GM21423 (cell line): ENCODE results near the gene GDF2.

Source experiments
- ATAC-seq: cut with Tn5 transposase; IDR thresholded peaks from one replicate; pipeline ENCODE4 v1.9.1; 2021; ENCODE audit warnings: mild to moderate bottlenecking, moderate library complexity; ENCODE audit not compliant: unreplicated experiment

GDF2 gene

DNA sequence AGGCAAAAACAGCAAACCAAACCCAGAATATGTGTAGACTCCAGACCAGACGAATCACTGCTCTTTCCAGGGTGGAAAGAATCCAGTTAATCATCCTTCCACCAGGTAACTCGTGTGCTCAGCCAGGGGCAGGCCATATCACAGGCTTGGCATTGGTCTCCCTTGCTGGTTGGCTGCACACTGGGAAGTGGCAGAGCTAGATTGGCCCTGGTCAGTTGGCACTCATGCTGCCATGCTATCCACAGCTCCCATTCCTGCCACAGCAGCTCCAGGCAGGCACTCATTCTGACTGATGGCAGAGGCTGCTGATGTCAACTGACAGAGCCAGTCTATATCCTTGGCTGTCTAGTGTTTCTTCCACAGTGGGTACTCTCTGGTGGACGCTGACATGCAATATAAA, 31.9 kb upstream of the GDF2 start:
- no peak for ATAC-seq

DNA sequence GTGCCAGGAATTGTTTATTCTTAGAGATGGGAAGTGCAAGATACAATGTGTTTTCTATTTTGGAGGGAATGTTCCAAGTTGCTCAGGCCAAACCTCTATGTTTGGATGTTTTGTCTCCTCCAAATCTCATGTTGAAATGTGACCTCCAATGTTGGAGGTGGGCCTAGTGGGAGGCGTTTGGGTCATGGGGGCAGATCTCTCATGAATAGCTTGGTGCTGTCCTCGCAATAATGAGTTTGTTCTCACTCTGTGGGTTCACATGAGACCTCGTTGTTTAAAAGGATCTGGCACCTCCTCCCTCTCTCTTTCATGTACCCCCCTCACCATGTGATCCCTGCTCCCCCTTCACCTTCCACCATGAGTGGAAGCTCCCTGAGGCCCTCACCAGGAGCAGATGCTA, 30.6 kb upstream of the GDF2 start:
- ATAC-seq = no peak

DNA sequence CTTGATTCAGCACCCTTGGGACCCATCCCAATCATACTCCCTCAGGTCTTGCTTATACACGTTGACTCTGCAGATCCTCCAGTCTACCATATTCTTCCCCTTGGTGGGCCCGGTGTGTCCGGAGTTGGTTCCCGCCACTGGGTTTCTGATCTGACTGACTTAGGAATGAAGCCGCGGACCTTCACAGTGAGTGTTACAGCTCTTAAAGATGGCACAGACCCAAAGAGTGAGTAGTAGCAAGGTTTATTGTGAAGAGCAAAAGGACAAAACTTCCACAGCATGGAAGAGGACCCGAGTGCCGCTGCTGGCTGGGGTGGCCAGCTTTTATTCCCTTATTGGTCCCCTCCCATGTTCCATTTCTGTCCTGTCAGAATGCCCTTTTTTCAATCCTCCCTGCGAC, 28.2 kb upstream of the GDF2 start:
- no peak for ATAC-seq

DNA sequence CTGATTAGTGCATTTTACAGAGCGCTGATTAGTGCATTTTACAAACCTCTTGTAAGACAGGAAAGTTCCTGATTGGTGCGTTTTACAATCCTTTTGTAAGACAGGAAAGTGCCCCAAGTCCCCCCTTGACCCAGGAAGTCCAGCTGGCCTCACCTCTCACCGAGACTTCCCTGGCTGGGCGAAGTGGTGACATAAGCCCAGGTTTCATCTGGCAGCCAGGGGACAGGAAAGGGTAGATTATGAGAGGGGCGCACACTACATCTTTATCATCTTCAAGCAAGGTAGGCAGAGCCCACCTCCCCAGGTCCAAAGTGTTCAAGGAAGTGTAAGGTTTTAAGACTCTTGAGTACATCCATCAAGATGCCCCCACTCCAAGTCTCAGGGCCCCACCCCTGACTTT, 27.8 kb upstream of the GDF2 start:
- no peak for ATAC-seq

DNA sequence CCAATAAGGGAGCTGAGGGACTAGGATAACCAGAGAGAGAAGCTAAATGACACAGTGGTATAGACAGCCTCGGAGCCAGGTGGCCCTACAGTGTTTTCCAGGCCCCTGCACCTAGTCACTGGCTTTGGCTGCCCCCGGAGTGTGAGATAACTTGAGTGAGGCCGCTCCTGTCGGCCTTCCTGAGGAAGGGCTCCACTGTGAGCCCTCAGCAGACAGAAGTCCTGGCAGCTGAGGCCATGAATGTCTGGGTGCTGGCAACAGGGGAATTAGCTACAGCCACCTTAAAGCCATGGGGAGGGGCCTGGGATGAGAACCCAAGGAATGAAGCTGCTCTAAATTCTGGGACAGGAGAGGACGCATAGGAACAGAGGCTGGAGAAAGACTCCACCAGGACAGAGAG, 26.8 kb upstream of the GDF2 start:
- ATAC-seq = no peak

DNA sequence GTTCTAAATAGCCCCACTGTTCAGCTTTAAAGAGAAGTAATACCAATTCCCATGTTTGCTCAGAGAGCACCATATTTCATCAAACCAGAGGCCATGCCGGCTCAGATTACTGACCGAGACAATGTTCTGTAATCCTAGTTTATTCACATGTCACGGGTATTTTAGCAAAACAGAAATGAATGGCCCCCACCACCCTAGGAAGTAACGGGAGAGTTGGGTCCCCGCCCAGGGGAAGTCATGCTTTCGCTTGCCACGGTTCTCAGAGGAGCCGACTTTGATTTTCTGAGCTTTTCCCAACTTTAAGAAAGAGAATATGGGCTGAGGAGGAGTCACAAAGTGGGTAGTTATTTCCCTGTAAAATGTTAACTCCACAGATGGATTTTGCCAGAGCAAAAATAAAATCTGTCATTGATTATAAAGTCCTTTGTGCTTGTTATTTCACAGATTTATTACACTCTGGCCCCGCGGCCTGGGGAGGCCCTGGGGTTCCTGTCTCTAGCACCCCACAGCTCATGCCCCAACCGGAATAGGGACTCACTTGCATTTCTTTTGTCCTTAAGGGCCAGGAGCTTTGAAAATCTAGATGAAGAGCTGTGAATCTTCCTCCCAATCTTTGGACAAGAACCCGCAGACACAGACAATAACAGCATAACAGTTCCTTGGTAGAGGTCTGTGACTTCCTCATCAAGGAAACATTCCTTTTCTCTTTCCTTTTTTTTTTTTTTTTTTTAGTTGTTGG, 25.9 kb upstream of the GDF2 start:
- ATAC-seq = no peak

DNA sequence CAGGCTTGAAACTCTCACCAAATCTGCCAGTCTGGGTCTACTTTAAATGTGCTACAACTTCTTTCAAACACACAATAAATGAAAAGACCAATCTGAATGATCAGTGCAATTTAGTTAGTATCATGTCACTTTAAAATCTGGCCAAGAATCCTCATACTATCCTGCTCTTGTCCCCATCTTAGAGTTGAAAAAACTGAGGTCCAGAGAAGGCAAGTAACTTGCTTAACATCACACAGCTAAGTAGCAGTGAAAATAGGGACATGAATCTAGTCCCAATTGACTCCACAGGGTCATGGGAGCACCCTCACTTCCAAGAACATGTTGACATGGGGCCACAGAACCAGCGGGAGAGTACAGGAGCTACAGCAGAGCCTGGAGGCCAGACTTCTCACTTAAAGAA, 25.3 kb upstream of the GDF2 start:
- no peak for ATAC-seq

DNA sequence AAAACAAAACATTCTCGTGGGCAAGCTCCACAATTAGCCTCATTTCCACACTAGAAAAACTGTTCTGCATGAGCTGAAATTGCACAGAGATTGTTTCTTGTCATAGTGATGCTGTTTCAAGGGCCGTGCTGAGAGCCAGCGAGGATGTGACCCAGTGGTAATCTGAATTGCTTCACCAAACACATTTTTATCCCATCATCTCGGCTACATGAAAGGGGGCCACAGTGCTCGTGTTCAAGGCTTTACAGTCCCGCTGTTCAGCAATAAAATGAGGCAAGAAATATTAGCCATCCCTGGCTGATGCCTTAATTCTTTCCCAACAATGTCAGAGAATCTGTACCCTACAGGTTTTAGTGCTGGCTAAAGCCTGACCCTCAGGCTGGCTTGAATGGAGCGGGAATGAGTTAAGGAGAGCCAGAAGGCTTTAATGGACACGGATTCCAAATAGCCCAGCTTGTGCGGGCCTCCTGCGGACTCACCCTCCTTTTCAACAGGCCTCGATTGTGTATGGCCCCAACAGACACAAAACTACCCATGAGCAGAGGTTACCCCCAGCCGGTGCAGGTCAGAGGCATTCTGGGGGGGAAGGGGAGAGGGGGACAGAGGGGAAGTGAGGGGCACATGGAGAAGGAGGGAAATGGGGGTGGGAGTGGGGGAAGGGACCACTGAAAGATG, 24.3 kb upstream of the GDF2 start:
- ATAC-seq = no peak

DNA sequence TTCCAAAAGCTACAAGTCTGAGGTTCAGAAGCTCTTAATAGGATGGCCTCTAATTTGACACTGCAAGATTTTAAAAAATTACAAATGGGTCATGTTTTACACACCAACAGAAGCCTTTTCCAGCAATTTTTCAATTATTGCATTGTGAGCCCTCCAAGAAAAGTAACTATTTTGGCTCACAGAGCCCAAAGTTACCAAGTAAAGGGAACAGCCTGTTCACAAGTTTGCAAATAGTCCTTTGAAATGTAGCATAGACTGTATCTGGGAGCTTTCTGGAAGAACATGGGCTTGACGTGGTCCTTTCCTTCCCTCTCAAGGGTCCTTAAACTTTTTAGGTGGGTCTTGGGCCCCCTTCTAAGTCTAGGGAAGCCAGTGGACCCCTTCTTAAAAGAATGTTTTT, 23.5 kb upstream of the GDF2 start:
- ATAC-seq = no peak

DNA sequence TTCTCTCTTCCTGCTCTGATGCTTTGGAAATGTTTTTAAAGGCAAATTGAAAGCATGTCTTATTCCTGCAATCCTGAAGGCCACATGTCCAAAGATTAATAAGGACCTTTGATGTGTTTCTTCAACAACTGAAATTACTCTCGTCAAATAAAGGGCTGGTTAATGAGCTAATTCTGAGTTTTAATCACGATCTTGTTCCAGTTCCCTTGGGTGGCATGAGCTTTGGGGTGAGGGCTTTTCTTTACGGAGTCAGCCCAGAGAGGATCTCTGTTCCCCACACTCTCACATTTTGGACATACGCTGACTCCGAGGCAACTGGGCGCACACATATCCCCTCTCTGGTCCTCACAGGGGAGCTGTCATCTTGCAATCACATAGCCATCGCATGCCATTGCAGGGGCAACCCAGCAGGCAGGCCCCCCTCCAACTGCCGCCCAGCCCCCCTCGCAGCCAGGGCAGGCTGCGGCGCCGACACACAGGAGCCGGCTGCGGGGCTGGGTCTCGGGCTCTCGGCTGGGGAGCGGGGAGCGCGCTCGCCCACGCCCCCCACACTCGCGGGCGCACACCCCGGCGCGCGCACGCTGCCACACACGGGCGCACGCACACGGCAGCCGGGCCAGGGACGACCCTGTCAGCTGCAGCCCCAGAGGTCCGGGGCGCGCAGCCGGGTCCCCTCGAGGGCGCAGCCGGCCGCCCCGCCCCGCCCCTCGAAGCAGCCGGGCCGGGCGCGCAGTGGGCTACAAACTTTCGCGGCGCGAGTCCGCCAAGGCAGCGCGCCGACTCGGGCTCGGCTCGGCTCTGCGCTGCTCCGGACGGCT, 22.4 kb upstream of the GDF2 start, which contains the start of gene GDF10:
TSS of gene GDF10 (plus strand) at position 587 of the 818 bp plus-strand sequence. CDS start 455 bp downstream, outside the sequence.
- ATAC-seq = no peak

DNA sequence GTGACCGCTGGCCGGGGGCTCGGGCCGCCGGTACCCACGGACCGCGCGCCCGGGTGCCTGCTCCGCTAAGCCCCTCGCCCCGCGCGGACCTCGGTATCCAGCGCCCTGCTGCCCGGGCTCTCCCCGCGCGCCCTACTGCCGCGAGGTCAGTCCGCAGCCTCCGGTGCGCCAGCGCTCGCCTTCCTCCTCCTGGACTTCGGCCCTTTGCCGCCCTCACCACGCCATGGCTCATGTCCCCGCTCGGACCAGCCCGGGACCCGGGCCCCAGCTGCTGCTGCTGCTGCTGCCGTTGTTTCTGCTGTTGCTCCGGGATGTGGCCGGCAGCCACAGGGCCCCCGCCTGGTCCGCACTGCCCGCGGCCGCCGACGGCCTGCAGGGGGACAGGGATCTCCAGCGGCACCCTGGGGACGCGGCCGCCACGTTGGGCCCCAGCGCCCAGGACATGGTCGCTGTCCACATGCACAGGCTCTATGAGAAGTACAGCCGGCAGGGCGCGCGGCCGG, 21.8 kb upstream of the GDF2 start:
- no peak for ATAC-seq

DNA sequence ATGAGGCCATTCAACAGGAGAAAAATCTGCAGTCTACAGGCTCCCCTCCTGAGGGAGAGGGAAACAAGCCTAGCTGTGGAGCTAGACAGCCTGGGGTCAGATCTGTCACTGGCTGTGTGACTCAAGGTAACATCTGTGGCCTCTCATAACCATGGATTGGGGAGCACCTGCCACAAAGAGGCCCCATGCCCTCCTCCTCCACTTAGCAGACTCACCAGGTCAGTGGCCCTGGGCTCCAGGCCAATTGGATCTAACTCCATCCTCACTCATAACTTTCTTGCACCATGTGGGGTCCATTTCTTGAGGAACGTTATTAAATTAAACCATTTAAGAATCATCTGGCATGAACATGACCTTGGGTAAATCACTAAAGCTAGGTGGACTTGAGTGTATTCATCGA, 20.4 kb upstream of the GDF2 start:
- no peak for ATAC-seq

DNA sequence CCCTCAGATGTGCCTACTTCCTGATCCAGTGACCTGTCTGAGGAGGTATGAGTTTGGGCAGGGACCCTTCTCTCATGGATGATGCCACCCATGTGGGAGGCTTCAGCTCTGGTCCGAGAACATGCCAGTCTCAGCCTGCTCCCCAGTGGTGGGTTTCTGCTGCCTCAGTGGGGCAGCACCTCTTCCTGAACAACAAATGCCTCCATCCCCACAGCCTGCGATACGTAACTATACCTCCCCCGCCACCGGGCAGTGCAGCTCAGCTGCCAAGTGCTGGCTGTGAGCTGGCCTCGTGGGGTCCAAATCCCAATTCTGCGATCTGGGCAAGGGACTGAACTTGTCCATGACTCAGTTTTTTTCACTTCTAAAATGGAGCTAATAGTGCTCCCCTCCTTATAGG, 19.1 kb upstream of the GDF2 start:
- ATAC-seq = no peak

DNA sequence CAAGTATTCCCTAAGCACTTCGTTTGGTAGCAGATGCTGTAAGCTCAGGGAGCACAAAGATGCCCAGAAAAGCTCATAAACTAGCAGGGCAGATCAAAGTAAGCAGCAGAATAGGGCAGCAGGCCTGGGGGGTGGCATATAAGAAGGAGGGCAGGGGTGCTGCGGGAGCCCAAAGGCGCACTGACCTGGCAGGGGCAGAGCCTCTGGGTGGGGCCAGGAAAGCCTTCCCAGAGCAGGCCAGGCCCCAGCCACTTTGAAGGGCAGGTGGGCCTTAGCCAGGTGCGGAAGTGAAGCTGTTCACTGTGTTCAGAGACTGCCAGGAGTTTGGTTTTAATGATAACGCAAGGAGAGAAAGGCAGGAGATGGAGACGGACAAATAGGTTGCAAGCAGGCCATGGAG, 18.4 kb upstream of the GDF2 start:
- no peak for ATAC-seq

DNA sequence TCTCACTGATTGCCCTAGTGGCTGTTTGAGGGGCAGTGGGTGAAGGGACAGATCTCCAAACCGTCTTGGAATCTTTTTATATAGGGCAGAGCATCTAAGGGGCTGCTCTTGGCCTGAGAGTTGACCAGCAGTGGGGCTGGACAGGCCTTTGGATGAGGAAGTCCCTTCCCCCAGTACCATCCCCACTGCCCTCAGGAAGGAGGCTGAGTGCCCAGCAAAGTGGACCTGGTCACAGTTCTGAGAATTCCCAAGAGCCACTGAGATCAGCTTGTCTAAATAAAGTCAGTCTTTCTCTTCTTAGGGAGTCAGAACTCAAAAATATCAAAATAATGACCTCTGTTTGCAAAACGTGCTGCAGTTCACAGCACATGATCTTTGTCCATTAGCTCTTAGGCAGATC, 16.7 kb upstream of the GDF2 start:
- no peak for ATAC-seq

DNA sequence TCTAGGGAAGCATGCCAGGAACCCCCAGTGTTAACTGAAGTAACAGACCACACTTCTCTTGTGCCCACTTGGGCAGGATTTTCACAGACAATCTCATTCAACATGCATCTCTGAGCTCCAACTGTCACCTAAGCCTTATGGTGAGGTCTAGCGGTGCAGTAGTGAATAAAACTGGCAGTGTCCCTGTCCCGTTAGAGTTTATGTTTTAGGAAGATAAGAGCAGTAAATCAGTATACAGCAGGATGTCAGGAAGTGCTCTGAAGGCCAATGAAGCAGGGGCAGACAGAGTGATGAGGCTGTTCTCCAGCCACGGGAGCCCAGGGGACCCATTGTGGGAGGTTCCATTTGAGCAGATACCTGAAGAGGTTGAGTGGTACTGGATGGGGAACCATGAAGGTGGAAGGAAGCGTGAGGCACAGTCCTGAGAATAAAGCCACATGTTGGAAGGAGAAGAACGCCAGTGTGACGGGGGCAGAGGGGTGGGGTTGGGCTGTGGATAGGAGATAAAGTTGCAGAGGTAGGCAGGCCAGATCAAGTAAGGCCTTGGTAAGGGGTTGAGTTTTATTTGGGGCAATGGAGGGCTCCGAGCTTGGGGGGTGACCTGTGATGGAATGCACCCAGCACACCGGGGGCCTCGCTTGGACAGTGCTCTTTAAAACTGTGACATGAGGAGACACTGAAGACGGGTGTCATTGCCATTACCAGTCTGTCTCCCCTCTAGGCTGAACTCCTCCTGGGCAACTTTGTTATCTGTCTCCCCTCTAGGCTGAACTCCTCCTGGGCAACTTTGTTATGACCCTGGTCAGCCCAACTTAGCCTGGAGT, 15.7 kb upstream of the GDF2 start:
- ATAC-seq = no peak

DNA sequence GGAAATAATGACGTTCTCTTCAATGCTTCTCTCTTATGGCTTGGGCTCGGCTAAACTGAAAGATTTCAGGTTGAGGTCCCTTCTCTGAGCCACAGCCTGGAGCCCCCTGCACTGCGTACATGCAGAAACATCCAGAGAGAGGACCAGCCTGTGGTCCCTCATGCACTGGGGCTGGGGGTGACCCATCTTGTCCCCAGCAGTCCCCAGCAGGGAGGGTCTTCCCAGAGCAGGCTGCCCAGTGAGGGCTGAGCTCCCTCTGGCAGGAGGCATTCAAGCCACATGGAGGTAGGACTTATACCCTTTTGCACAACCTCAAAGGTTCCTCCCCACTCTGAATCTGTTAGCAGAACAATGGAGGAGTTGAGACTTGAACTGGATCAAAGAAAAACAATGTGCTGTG, 14.9 kb upstream of the GDF2 start:
- no peak for ATAC-seq

DNA sequence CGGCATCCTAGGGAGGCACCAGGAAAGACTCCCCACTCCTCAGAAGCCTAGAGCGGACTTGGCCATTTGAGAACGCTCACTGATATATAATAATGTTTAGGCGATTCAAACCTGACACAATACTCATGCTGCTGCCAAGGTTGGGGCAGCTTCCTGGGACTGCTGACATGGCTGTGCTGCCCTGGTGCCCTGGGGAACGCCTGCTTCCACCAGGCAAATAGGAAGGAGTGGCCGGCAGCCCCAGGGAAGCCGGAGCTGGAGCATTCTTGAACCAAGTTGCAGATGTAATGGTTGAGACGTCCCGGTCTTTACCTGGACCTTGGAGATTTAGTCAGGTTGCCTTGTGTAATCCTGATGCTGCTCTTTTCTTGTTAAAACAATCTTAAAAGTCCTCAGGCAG, 13.5 kb upstream of the GDF2 start:
- ATAC-seq = no peak

DNA sequence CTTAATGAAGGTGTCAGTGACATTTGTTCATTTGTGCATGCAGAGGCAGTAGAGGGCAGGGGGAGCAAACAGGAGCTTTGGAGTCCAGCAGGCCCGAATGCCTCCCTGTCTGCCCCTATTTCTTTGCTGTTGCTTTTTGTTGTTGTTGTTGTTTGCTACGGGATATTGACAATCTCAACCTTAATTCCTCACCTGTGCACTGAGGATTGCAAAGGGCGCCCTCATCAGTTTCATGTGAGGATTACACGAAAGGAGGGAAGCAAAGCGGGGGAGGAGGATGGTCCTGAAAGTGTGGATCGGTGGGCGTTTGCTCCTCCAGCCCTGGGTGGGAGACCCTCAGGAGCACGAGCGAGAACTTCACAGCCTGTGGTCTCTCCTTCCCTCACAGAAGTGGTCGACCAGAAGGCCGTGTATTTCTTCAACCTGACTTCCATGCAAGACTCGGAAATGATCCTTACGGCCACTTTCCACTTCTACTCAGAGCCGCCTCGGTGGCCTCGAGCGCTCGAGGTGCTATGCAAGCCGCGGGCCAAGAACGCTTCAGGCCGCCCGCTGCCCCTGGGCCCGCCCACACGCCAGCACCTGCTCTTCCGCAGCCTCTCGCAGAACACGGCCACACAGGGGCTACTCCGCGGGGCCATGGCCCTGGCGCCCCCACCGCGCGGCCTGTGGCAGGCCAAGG, 12.7 kb upstream of the GDF2 start:
- no peak for ATAC-seq

DNA sequence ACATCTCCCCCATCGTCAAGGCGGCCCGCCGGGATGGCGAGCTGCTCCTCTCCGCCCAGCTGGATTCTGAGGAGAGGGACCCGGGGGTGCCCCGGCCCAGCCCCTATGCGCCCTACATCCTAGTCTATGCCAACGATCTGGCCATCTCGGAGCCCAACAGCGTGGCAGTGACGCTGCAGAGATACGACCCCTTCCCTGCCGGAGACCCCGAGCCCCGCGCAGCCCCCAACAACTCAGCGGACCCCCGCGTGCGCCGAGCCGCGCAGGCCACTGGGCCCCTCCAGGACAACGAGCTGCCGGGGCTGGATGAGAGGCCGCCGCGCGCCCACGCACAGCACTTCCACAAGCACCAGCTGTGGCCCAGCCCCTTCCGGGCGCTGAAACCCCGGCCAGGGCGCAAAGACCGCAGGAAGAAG, 12.2 kb upstream of the GDF2 start:
- no peak for ATAC-seq
